Measurements from ENCODE around the gene SIX3. TPM values are rescaled to one million over a fixed set of nuclear protein-coding genes. Genes with fewer than 3 reads are reported as not detected.

Gene SIX3
- polyA plus RNA-seq, 3 donors = not detected

GRCh38 chr2:44929735-44930273, 11.7 kb upstream of the SIX3 start:
- no peak for DNase-seq (ENCODE audit: extremely low read depth in 1 of 11, low read depth in 9 of 11, low spot score in 4 of 11)

GRCh38 chr2:44930274-44931197, 11.0 kb upstream of the SIX3 start:
- no peak for DNase-seq (ENCODE audit: extremely low read depth in 1 of 11, low read depth in 9 of 11, low spot score in 4 of 11)

- DNase-seq (ENCODE audit: extremely low read depth in 1 of 11, low read depth in 9 of 11, low spot score in 4 of 11) = no peak
Measured at GRCh38 chr2:44931198-44931780, 10.2 kb upstream of the SIX3 start.

GRCh38 chr2:44932079-44932478, 9.4 kb upstream of the SIX3 start:
- DNase-seq (ENCODE audit: extremely low read depth in 1 of 11, low read depth in 9 of 11, low spot score in 4 of 11) = no peak

- no peak for DNase-seq (ENCODE audit: extremely low read depth in 1 of 11, low read depth in 9 of 11, low spot score in 4 of 11)
Measured at GRCh38 chr2:44932564-44933392, 8.7 kb upstream of the SIX3 start.

- no peak for DNase-seq (ENCODE audit: extremely low read depth in 1 of 11, low read depth in 9 of 11, low spot score in 4 of 11)
Measured at GRCh38 chr2:44933434-44933951, 8.0 kb upstream of the SIX3 start.

- DNase-seq (ENCODE audit: extremely low read depth in 1 of 11, low read depth in 9 of 11, low spot score in 4 of 11) = no peak
Measured at GRCh38 chr2:44934038-44934982, 7.2 kb upstream of the SIX3 start.

- DNase-seq (ENCODE audit: extremely low read depth in 1 of 11, low read depth in 9 of 11, low spot score in 4 of 11) = no peak
Measured at GRCh38 chr2:44934983-44935728, 6.3 kb upstream of the SIX3 start.

- DNase-seq (ENCODE audit: extremely low read depth in 1 of 11, low read depth in 9 of 11, low spot score in 4 of 11) = no peak
Measured at GRCh38 chr2:44935729-44936098, 5.8 kb upstream of the SIX3 start.

GRCh38 chr2:44936275-44936674, 5.2 kb upstream of the SIX3 start:
- no peak for DNase-seq (ENCODE audit: extremely low read depth in 1 of 11, low read depth in 9 of 11, low spot score in 4 of 11)

GRCh38 chr2:44936715-44937687, 4.5 kb upstream of the SIX3 start:
- no peak for DNase-seq (ENCODE audit: extremely low read depth in 1 of 11, low read depth in 9 of 11, low spot score in 4 of 11)

- no peak for DNase-seq (ENCODE audit: extremely low read depth in 1 of 11, low read depth in 9 of 11, low spot score in 4 of 11)
Measured at GRCh38 chr2:44937688-44938240, 3.7 kb upstream of the SIX3 start.

GRCh38 chr2:44938287-44939105, 3.0 kb upstream of the SIX3 start:
- DNase-seq (ENCODE audit: extremely low read depth in 1 of 11, low read depth in 9 of 11, low spot score in 4 of 11) = no peak

- no peak for DNase-seq (ENCODE audit: extremely low read depth in 1 of 11, low read depth in 9 of 11, low spot score in 4 of 11)
Measured at GRCh38 chr2:44939106-44940048, 2.1 kb upstream of the SIX3 start.
